GM18951 (cell line): ENCODE measurements around the gene RASAL1.
"Not testable (repeated sequence)": the region's sequence is repeated elsewhere in the genome, so short reads cannot be mapped to it uniquely, and the experiment has no call there.

ENCODE experiments used
- POLR2A ChIP-seq: IDR thresholded peaks from 4 replicates; pipeline ENCODE4 v1.6.1; 2011; ENCODE audit warnings: mild to moderate bottlenecking; ENCODE audit not compliant: insufficient read length, insufficient read depth; ENCODE audit errors: extremely low read depth
- in situ Hi-C: fragments of 300-500 bp; cut with MboI; formaldehyde crosslinking; loops from one replicate; pipeline ENCODE4 v1.12.0; 2022; ENCODE audit warnings: low sequenced_read_pairs, mixed read lengths, inconsistent platforms; ENCODE audit not compliant: unreplicated experiment

RASAL1 gene

GRCh38 chr12:113154351-113154973 lies 18.9 kb upstream of the RASAL1 start:
- in situ Hi-C loops, result no loop called here

GRCh38 chr12:113152835-113153814 lies 17.6 kb upstream of the RASAL1 start:
- no peak for TF ChIP-seq POLR2A
- in situ Hi-C loops, result no loop called here

More at GRCh38 chr12:113154351-113154973, 18.9 kb upstream of the RASAL1 start:
- TF ChIP-seq POLR2A, result no peak

GRCh38 chr12:113152196-113152834 lies 16.8 kb upstream of the RASAL1 start:
- no peak for TF ChIP-seq POLR2A
- in situ Hi-C loops, result no loop called here

- in situ Hi-C loops, result no loop called here
- no peak for TF ChIP-seq POLR2A
These were observed 16.1 kb upstream of the RASAL1 start for GRCh38 chr12:113151655-113152054.

- in situ Hi-C loops, result no loop called here
- no peak for TF ChIP-seq POLR2A
These were observed 14.0 kb upstream of the RASAL1 start, which contains the start of gene CFAP73 for GRCh38 chr12:113149361-113150150. TSS of gene CFAP73 (plus strand) at chr12:113149724. CDS start at chr12:113149858, 134 bp downstream.

GRCh38 chr12:113146999-113147398 lies 11.4 kb upstream of the RASAL1 start:
- no peak for TF ChIP-seq POLR2A
- in situ Hi-C loops, result no loop called here

GRCh38 chr12:113145720-113146551 lies 10.4 kb upstream of the RASAL1 start:
- in situ Hi-C loops, result no loop called here
- TF ChIP-seq POLR2A, result no peak

GRCh38 chr12:113144806-113145205 lies 9.2 kb upstream of the RASAL1 start:
- TF ChIP-seq POLR2A, result no peak
- in situ Hi-C loops, result no loop called here

GRCh38 chr12:113143959-113144358 lies 8.4 kb upstream of the RASAL1 start:
- TF ChIP-seq POLR2A, result no peak
- in situ Hi-C loops, result no loop called here

- in situ Hi-C loops, result no loop called here
- no peak for TF ChIP-seq POLR2A
These were observed 7.3 kb upstream of the RASAL1 start for GRCh38 chr12:113142886-113143332.

- no peak for TF ChIP-seq POLR2A
- in situ Hi-C loops, result no loop called here
These were observed 6.8 kb upstream of the RASAL1 start for GRCh38 chr12:113142173-113142885.

- in situ Hi-C loops, result not testable (repeated sequence)
These were observed 6.2 kb upstream of the RASAL1 start for GRCh38 chr12:113141716-113142115.
